Measurements from ENCODE around the gene ARIH2. TPM values are rescaled to one million over a fixed set of nuclear protein-coding genes. Genes with fewer than 3 reads are reported as not detected.

ARIH2 gene
- total and polyA plus RNA-seq, 9 of the 15 experiments (the other 6 are each of a cell fraction or from before 2014, with no cell fraction given), result 27.0 to 120 (median 108) TPM

DNA sequence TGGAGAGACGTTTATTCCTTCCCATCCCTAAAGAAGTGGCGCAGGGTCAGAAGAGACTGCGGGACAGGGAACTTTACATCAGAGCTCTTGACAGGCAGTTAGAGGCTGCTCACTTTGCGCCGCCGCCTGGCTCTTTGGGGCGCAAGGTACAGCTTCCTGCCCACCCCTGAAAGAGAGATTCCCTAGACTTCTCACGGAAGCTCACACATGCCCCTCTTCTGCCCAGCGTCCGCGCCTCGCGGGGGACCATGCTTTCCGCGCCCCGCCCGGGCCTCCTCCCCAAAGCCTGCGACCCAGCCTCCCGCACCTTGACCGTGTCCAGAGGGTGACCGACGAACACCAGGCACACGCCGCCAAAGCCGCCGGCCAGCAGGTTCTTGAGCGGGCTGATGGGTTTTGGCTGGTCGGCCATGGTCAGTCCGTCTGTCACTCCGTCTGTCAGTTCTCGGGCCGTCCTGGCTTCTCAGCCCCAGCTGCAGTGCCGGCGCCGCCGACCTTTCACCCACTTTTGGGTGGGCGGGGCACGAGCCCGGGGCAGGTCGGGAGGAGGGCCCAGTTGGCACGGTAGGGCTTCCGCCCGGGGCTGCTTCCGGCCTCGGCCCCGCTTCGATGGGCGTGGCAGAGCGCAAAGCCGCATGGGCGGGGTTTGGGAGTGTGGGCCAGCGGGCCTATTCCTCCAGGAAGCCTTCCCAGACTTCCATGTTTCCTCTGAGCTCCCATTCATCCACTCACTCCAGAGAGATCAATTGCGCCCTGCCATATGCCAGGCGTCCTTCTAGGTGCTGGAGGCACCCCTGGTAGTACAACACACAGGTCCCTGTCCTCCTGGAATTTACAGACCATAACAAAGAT lies 20.0 kb upstream of the ARIH2 start, which contains the start of gene SLC25A20 (continued):
- TF ChIP-seq, protein P1, sequence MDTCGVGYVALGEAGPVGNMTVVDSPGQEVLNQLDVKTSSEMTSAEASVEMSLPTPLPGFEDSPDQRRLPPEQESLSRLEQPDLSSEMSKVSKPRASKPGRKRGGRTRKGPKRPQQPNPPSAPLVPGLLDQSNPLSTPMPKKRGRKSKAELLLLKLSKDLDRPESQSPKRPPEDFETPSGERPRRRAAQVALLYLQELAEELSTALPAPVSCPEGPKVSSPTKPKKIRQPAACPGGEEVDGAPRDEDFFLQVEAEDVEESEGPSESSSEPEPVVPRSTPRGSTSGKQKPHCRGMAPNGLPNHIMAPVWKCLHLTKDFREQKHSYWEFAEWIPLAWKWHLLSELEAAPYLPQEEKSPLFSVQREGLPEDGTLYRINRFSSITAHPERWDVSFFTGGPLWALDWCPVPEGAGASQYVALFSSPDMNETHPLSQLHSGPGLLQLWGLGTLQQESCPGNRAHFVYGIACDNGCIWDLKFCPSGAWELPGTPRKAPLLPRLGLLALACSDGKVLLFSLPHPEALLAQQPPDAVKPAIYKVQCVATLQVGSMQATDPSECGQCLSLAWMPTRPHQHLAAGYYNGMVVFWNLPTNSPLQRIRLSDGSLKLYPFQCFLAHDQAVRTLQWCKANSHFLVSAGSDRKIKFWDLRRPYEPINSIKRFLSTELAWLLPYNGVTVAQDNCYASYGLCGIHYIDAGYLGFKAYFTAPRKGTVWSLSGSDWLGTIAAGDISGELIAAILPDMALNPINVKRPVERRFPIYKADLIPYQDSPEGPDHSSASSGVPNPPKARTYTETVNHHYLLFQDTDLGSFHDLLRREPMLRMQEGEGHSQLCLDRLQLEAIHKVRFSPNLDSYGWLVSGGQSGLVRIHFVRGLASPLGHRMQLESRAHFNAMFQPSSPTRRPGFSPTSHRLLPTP (IDR thresholded peaks at IDR 0.05; ENCODE audit: borderline replicate concordance, extremely low read depth, insufficient read length), result peak; percentile 76
- TF ChIP-seq TAF7 (tag; IDR thresholded peaks at IDR 0.05) (no peak), CXXC5 (CRISPR knock-in tag; IDR thresholded peaks at IDR 0.05) (peak; percentile 60), SMAD3 (CRISPR knock-in tag; conservative IDR thresholded peaks at IDR 0.05) (no peak), ETV6 (IDR thresholded peaks at IDR 0.05; ENCODE audit: borderline replicate concordance in 1 of 2, low read depth in 2 of 2, low read length in 1 of 2) (no peak), ETV6 (CRISPR knock-in tag; IDR thresholded peaks at IDR 0.05; ENCODE audit: borderline replicate concordance) (no peak), FOXJ3 (CRISPR knock-in tag; IDR thresholded peaks at IDR 0.05) (no peak), SP2 (IDR thresholded peaks at IDR 0.05; ENCODE audit: extremely low read depth, low read depth, low read length, poor library complexity, severe bottlenecking) (no peak), NR2C1 (IDR thresholded peaks at IDR 0.05) (peak; percentile 85), NR2C1 (tag; IDR thresholded peaks at IDR 0.05) (peak; percentile 81), RFX5 (IDR thresholded peaks at IDR 0.05; ENCODE audit: low read depth, low read length) (no peak), HDGF (IDR thresholded peaks at IDR 0.05) (no peak), POLR2A (conservative IDR thresholded peaks at IDR 0.05) (peak; percentile 56; the same call in 1 of the 2 replicates), ZBTB8A (IDR thresholded peaks at IDR 0.05; ENCODE audit: partially characterized antibody) (no peak), PML (IDR thresholded peaks at IDR 0.05; ENCODE audit: low read length) (no peak), ZNF41 (CRISPR knock-in tag; conservative IDR thresholded peaks at IDR 0.05) (no peak), FOXK2 (conservative IDR thresholded peaks at IDR 0.05 in 1 of 2, IDR thresholded peaks at IDR 0.05 in 1 of 2; ENCODE audit: low read depth in 2 of 2) (0 out of 4 replicates have a peak, but pooled peaks of 1 of the 2 experiments have one; percentile 14), ZSCAN29 (IDR thresholded peaks at IDR 0.05) (no peak), ZNF184 (CRISPR knock-in tag; IDR thresholded peaks at IDR 0.05) (no peak), CBX1 (IDR thresholded peaks at IDR 0.05; ENCODE audit: low read depth) (peak; percentile 69; the same call in 1 of the 2 replicates), ZBTB1 (CRISPR knock-in tag; IDR thresholded peaks at IDR 0.05; ENCODE audit: borderline replicate concordance, low read depth) (peak; percentile 59; the same call in 1 of the 2 replicates)
- TF ChIP-seq, protein P2, sequence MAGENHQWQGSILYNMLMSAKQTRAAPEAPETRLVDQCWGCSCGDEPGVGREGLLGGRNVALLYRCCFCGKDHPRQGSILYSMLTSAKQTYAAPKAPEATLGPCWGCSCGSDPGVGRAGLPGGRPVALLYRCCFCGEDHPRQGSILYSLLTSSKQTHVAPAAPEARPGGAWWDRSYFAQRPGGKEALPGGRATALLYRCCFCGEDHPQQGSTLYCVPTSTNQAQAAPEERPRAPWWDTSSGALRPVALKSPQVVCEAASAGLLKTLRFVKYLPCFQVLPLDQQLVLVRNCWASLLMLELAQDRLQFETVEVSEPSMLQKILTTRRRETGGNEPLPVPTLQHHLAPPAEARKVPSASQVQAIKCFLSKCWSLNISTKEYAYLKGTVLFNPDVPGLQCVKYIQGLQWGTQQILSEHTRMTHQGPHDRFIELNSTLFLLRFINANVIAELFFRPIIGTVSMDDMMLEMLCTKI (IDR thresholded peaks at IDR 0.05; ENCODE audit: partially characterized antibody), result no peak
- TF ChIP-seq, protein P3, sequence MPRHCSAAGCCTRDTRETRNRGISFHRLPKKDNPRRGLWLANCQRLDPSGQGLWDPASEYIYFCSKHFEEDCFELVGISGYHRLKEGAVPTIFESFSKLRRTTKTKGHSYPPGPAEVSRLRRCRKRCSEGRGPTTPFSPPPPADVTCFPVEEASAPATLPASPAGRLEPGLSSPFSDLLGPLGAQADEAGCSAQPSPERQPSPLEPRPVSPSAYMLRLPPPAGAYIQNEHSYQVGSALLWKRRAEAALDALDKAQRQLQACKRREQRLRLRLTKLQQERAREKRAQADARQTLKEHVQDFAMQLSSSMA (CRISPR knock-in tag; IDR thresholded peaks at IDR 0.05), result no peak
- TF ChIP-seq, protein P4, sequence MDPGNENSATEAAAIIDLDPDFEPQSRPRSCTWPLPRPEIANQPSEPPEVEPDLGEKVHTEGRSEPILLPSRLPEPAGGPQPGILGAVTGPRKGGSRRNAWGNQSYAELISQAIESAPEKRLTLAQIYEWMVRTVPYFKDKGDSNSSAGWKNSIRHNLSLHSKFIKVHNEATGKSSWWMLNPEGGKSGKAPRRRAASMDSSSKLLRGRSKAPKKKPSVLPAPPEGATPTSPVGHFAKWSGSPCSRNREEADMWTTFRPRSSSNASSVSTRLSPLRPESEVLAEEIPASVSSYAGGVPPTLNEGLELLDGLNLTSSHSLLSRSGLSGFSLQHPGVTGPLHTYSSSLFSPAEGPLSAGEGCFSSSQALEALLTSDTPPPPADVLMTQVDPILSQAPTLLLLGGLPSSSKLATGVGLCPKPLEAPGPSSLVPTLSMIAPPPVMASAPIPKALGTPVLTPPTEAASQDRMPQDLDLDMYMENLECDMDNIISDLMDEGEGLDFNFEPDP (CRISPR knock-in tag; IDR thresholded peaks at IDR 0.05), result no peak
